PC-9 (cell line): ENCODE data around the gene YEATS2. TPM values are rescaled to one million over a fixed set of nuclear protein-coding genes. Genes with fewer than 3 reads are reported as not detected.

Experiments used
- BruUV-seq: library from RNA; stranded (reverse); fragments of 400-500 nt; replicated peaks from 2 replicates; lab custom pipeline; 2021; lab: Mats Ljungman, UMichigan
- CTCF ChIA-PET: fragments of 300-600 bp; sonication (Branson Sonifier 250); formaldehyde crosslinking; loops from one replicate; lab custom pipeline; 2022; ENCODE audit warnings: antibody characterized with exemption; lab: Charles Lee
- POLR2A ChIA-PET: fragments of 300-600 bp; sonication (Branson Sonifier 250); formaldehyde crosslinking; loops from one replicate; lab custom pipeline; 2022; ENCODE audit warnings: antibody characterized with exemption; ENCODE audit not compliant: unreplicated experiment; lab: Charles Lee
- DNase-seq, 2 experiments: peaks; one replicate each; pipeline versions ENCODE4 v3.0.0 to v3.0.0-alpha.2; 2015 to 2022; ENCODE audit warnings: mixed read lengths in 1 of 2
- H2AFZ ChIP-seq: fragments of 200-600 bp; sonication (generic); 2 replicates; pipeline ENCODE4 v1.8.1; 2017; ENCODE audit warnings: antibody characterized with exemption
- H3F3A ChIP-seq: fragments of 200-600 bp; sonication (generic); 2 replicates; pipeline ENCODE4 v1.8.1; 2017; ENCODE audit warnings: antibody characterized with exemption, mild to moderate bottlenecking, low read depth; ENCODE audit not compliant: insufficient read depth
- H3K27ac ChIP-seq: fragments of 200-600 bp; sonication (generic); 2 replicates; pipeline ENCODE4 v1.6.1; 2016; ENCODE audit warnings: mixed run types
- H3K27me3 ChIP-seq: fragments of 200-600 bp; sonication (generic); 2 replicates; pipeline ENCODE4 v1.6.1; 2016; ENCODE audit warnings: low read depth, mixed run types; ENCODE audit not compliant: insufficient read depth
- H3K36me3 ChIP-seq: fragments of 200-600 bp; sonication (generic); 2 replicates; pipeline ENCODE4 v1.6.1; 2016; ENCODE audit warnings: low read depth, mixed run types
- H3K4me1 ChIP-seq: fragments of 200-600 bp; sonication (generic); replicated peaks from 2 replicates; pipeline ENCODE4 v1.6.1; 2016; ENCODE audit warnings: mixed run types; ENCODE audit not compliant: insufficient read depth
- H3K4me2 ChIP-seq: fragments of 200-600 bp; sonication (generic); 2 replicates; pipeline ENCODE4 v1.6.1; 2017; ENCODE audit warnings: mixed run types
- H3K4me3 ChIP-seq: fragments of 200-600 bp; sonication (generic); 2 replicates; pipeline ENCODE4 v1.6.1; 2016; ENCODE audit warnings: mixed run types
- H3K79me2 ChIP-seq: fragments of 200-600 bp; sonication (generic); 2 replicates; pipeline ENCODE4 v1.6.1; 2017; ENCODE audit warnings: low read depth, mixed run types
- H3K9me2 ChIP-seq: fragments of 200-600 bp; sonication (generic); 2 replicates; pipeline ENCODE4 v1.8.1; 2017; ENCODE audit warnings: mild to moderate bottlenecking; ENCODE audit not compliant: insufficient read depth
- H3K9me3 ChIP-seq: fragments of 200-600 bp; sonication (generic); 2 replicates; pipeline ENCODE4 v1.8.1; 2016; ENCODE audit warnings: low read depth; ENCODE audit not compliant: insufficient read depth
- H4K20me1 ChIP-seq: fragments of 200-600 bp; sonication (generic); 2 replicates; pipeline ENCODE4 v1.8.1; 2017; ENCODE audit not compliant: insufficient read depth
- CTCF ChIP-seq: fragments of 200-600 bp; sonication (generic); conservative IDR thresholded peaks from 2 replicates; pipeline ENCODE4 v1.6.1; 2017; ENCODE audit warnings: mixed run types, antibody characterized with exemption, mild to moderate bottlenecking, moderate library complexity
- EZH2 ChIP-seq: fragments of 200-600 bp; sonication (generic); IDR thresholded peaks from 2 replicates; pipeline ENCODE4 v1.8.0; 2017; ENCODE audit warnings: antibody characterized with exemption, low read depth
- intact Hi-C: fragments of 100-400 bp; cut with micrococcal nuclease; formaldehyde crosslinking; loops from one replicate; pipeline ENCODE4 v1.10.0; 2022; ENCODE audit not compliant: unreplicated experiment
- total RNA-seq: library from RNA; stranded (reverse); gene quantifications from 2 replicates; pipeline ENCODE4 v1.2.3, GENCODE V29; 2021

The YEATS2 gene
- total RNA-seq, 1 experiment from 2014 or later, result 37.2 TPM

- Histone ChIP-seq H3K79me2 (peaks cover 71% of the 10 kb centered on the region), H4K20me1 (peaks cover 16% of the 10 kb centered on the region), H3F3A (no peaks in the 10 kb centered on the region), H3K36me3 (no peaks in the 10 kb centered on the region), H3K27ac (no peak overlapping the region), H3K4me3 (no peak overlapping the region), H3K27me3 (no peaks in the 10 kb centered on the region), H3K4me1 (no peaks in the 10 kb centered on the region), H2AFZ (no peak overlapping the region), H3K9me3 (no peaks in the 10 kb centered on the region), H3K9me2 (no peaks in the 10 kb centered on the region), H3K4me2 (no peak overlapping the region)
- no TSS peak for BruUV-seq
- DNase-seq, result no peak
- ChIA-PET CTCF (interaction anchor here (0.7 kb wide), 1 partner anchor 162 kb away, joined by 4 read pairs; no protein-coding TSS in a partner anchor), POLR2A (interaction anchor here (0.5 kb wide), 1 partner anchor 13 kb away, joined by 3 read pairs; the partner anchor contains the start of gene YEATS2)
- no peak for TF ChIP-seq EZH2
- no peak for TF ChIP-seq CTCF
- intact Hi-C loops, result no loop called here
Measured at GRCh38 chr3:183710231-183710630, 12.6 kb downstream of the YEATS2 start.

GRCh38 chr3:183711516-183711915, 13.9 kb downstream of the YEATS2 start:
- Histone ChIP-seq H3K4me3 (no peak overlapping the region), H3K27me3 (no peaks in the 10 kb centered on the region), H3F3A (no peaks in the 10 kb centered on the region), H3K79me2 (peaks cover 58% of the 10 kb centered on the region), H4K20me1 (peaks cover 17% of the 10 kb centered on the region), H3K4me2 (no peak overlapping the region), H3K36me3 (no peaks in the 10 kb centered on the region), H3K27ac (no peak overlapping the region), H3K4me1 (no peaks in the 10 kb centered on the region), H3K9me2 (no peaks in the 10 kb centered on the region), H3K9me3 (no peaks in the 10 kb centered on the region), H2AFZ (no peak overlapping the region)
- TF ChIP-seq CTCF (no peak), EZH2 (no peak)
- intact Hi-C loops, result no loop called here
- ChIA-PET CTCF (interaction anchor here (0.7 kb wide), 1 partner anchor 227 kb away, joined by 4 read pairs; no protein-coding TSS in a partner anchor), POLR2A (interaction anchor here (0.7 kb wide), 1 partner anchor 9 kb away, joined by 6 read pairs; no protein-coding TSS in a partner anchor)
- no TSS peak for BruUV-seq
- DNase-seq, result no peak

- H3F3A ChIP-seq, result no peaks in the 10 kb centered on the region
- H3K4me3 ChIP-seq, result no peak overlapping the region
- no peak overlapping the region for H3K27ac ChIP-seq
- no peaks in the 10 kb centered on the region for H3K4me1 ChIP-seq
- H2AFZ ChIP-seq, result no peak overlapping the region
- POLR2A ChIA-PET, result no interaction called here
- DNase-seq, result no peak
- H3K4me2 ChIP-seq, result no peak overlapping the region
- H3K79me2 ChIP-seq, result peaks cover 30% of the 10 kb centered on the region
- CTCF ChIA-PET, result no interaction called here
- BruUV-seq, result no TSS peak
- H3K9me3 ChIP-seq, result no peaks in the 10 kb centered on the region
- no peak for TF ChIP-seq CTCF
- TF ChIP-seq EZH2, result no peak
- no peaks in the 10 kb centered on the region for H3K27me3 ChIP-seq
- peaks cover 15% of the 10 kb centered on the region; the same call in 1 of the 2 replicates for H3K36me3 ChIP-seq
- no peaks in the 10 kb centered on the region for H3K9me2 ChIP-seq
- intact Hi-C loops, result no loop called here
- H4K20me1 ChIP-seq, result peaks cover 14% of the 10 kb centered on the region
Measured at GRCh38 chr3:183714622-183715021, 17.0 kb downstream of the YEATS2 start.
